A549 (cell line): ENCODE data around the gene LMNA. TPM values are rescaled to one million over a fixed set of nuclear protein-coding genes. Genes with fewer than 3 reads are reported as not detected.

Source experiments
- ATAC-seq, 2 experiments: fragments of 200-7000 bp in 1 of 2; fragments of >200 bp in 1 of 2; cut with Nextera tagmentation in 1 of 2; cut with Tn5 transposase in 1 of 2; 3 replicates each; pipeline versions ENCODE4 v1.8.0 to v1.9.1; 2018 to 2020; ENCODE audit warnings: mild to moderate bottlenecking in 1 of 2, moderate library complexity in 1 of 2
- CTCF ChIA-PET: fragments of 300-600 bp; sonication (Branson Sonifier 250); formaldehyde crosslinking; extraction: SDS; loops from one replicate; lab custom pipeline; 2021; ENCODE audit warnings: antibody characterized with exemption, inconsistent platforms; lab: Yijun Ruan, JAX
- POLR2A ChIA-PET: fragments of 350-600 bp; formaldehyde crosslinking; extraction: SDS; loops from one replicate; lab custom pipeline; 2021; ENCODE audit warnings: antibody characterized with exemption, inconsistent platforms; lab: Yijun Ruan, JAX
- DNase-seq, 2 experiments: peaks; one replicate each; pipeline versions ENCODE4 v3.0.0 to v3.0.0-alpha.2; 2011 to 2016; ENCODE audit warnings: low read depth in 1 of 2, low spot score in 1 of 2
- FAIRE-seq: peaks from 2 replicates; lab custom pipeline; 2011; peaks lifted over from hg19 to GRCh38; lab: Jason Lieb, UNC
- H3K27ac ChIP-seq, 2 experiments: fragments of >200 bp; sonication (Bioruptor Twin); formaldehyde crosslinking; 3 replicates each; pipeline ENCODE4 v1.5.1; 2016 to 2017
- H3K4me1 ChIP-seq: fragments of >200 bp; sonication (Bioruptor Twin); formaldehyde crosslinking; 3 replicates; pipeline ENCODE4 v1.6.1; 2016
- H3K4me2 ChIP-seq: fragments of >200 bp; sonication (Bioruptor Twin); formaldehyde crosslinking; 3 replicates; pipeline ENCODE4 v1.6.1; 2016
- H3K4me3 ChIP-seq: fragments of >200 bp; sonication (Bioruptor Twin); formaldehyde crosslinking; 3 replicates; pipeline ENCODE4 v1.5.1; 2016
- H3K9me3 ChIP-seq: fragments of >200 bp; sonication (Bioruptor Twin); formaldehyde crosslinking; 3 replicates; pipeline ENCODE4 v1.6.1; 2016
- CBX8 ChIP-seq: fragments of 200-600 bp; sonication (generic); IDR thresholded peaks from 2 replicates; pipeline ENCODE4 v1.6.1; 2016
- CHD4 ChIP-seq: fragments of 200-600 bp; sonication (generic); IDR thresholded peaks from 2 replicates; pipeline ENCODE4 v1.6.1; 2016; ENCODE audit warnings: antibody characterized with exemption, mild to moderate bottlenecking, borderline replicate concordance
- EHMT2 ChIP-seq: fragments of 200-600 bp; sonication (generic); IDR thresholded peaks from 2 replicates; pipeline ENCODE4 v1.6.1; 2016; ENCODE audit warnings: antibody characterized with exemption, low read depth, mild to moderate bottlenecking, moderate library complexity
- ESRRA ChIP-seq: fragments of 150-350 bp; IDR thresholded peaks from 2 replicates; pipeline ENCODE4 v1.6.1; 2014; ENCODE audit warnings: mild to moderate bottlenecking, low read length, borderline replicate concordance
- FOSL2 ChIP-seq, 2 experiments: fragments of 450-650 bp in 1 of 2; fragments of >200 bp in 1 of 2; sonication (Bioruptor Twin) in 1 of 2; formaldehyde crosslinking; IDR thresholded peaks; 2 replicates each; pipeline versions ENCODE4 v1.5.0 to v1.6.1; 2016 to 2020; ENCODE audit warnings: mild to moderate bottlenecking in 1 of 2, moderate library complexity in 1 of 2
- GATA3 ChIP-seq: IDR thresholded peaks from 2 replicates; pipeline ENCODE4 v1.6.1; 2012; ENCODE audit warnings: borderline replicate concordance
- HDAC2 ChIP-seq: fragments of 200-600 bp; sonication (generic); IDR thresholded peaks from 2 replicates; pipeline ENCODE4 v1.6.1; 2016
- HEYL ChIP-seq: fragments of 250-450 bp; sonication (Bioruptor Pico); IDR thresholded peaks from 2 replicates; pipeline ENCODE4 v1.8.0; 2021; ENCODE audit warnings: mild to moderate bottlenecking, moderate library complexity
- HOXB13 ChIP-seq: fragments of 250-450 bp; sonication (Bioruptor Pico); IDR thresholded peaks from 2 replicates; pipeline ENCODE4 v1.5.0; 2020; ENCODE audit warnings: low read depth, mild to moderate bottlenecking, moderate library complexity
- JUN ChIP-seq, 2 experiments: fragments of >200 bp; sonication (Bioruptor Twin); formaldehyde crosslinking; IDR thresholded peaks; 2 replicates in 1 of 2; 3 replicates in 1 of 2; pipeline ENCODE4 v1.6.1; 2016 to 2017
- KDM1A ChIP-seq: fragments of 200-600 bp; sonication (generic); IDR thresholded peaks from 2 replicates; pipeline ENCODE4 v1.6.1; 2016; ENCODE audit warnings: low read depth, mild to moderate bottlenecking
- NFE2L2 ChIP-seq: fragments of 150-350 bp; conservative IDR thresholded peaks from 2 replicates; pipeline ENCODE4 v1.6.1; 2014; ENCODE audit warnings: low read length
- NPAS2 ChIP-seq: fragments of 250-450 bp; sonication (Bioruptor Pico); IDR thresholded peaks from 2 replicates; pipeline ENCODE4 v1.8.0; 2022; ENCODE audit warnings: mild to moderate bottlenecking, moderate library complexity, borderline replicate concordance
- RAD21 ChIP-seq, 2 experiments: fragments of >200 bp in 1 of 2; sonication (Bioruptor Twin) in 1 of 2; formaldehyde crosslinking in 1 of 2; IDR thresholded peaks in 1 of 2; conservative IDR thresholded peaks in 1 of 2; 2 replicates in 1 of 2; 3 replicates in 1 of 2; pipeline ENCODE4 v1.6.1; 2012 to 2018; ENCODE audit warnings: inconsistent platforms in 1 of 2
- RFX5 ChIP-seq: fragments of 450-650 bp; IDR thresholded peaks from 2 replicates; pipeline ENCODE4 v1.7.1; 2014; ENCODE audit warnings: antibody characterized with exemption, mild to moderate bottlenecking, moderate library complexity
- SREBF2 ChIP-seq: fragments of 450-650 bp; IDR thresholded peaks from 2 replicates; pipeline ENCODE4 v1.6.1; 2014; ENCODE audit warnings: mild to moderate bottlenecking, moderate library complexity
- ZFP36 ChIP-seq: fragments of 450-650 bp; IDR thresholded peaks from 2 replicates; pipeline ENCODE4 v1.6.1; 2014; ENCODE audit warnings: borderline replicate concordance; ENCODE audit not compliant: partially characterized antibody
- ZSCAN20 ChIP-seq: fragments of 250-450 bp; sonication (Bioruptor Pico); IDR thresholded peaks from 2 replicates; pipeline ENCODE4 v1.8.0; 2022; ENCODE audit warnings: mild to moderate bottlenecking, moderate library complexity
- WGBS: methylation state at CpG from one replicate; pipeline ENCODE4 v1.1.6; 2017; ENCODE audit errors: missing lambda C conversion rate; 5-methylcytosine and 5-hydroxymethylcytosine counted together
- polyA plus RNA-seq, 4 experiments: library from polyadenylated mRNA; depleted of rRNA in 3 of 4; stranded (reverse); fragments of >200 nt; fragmentation: RNase III in 1 of 4; extraction: RNeasy Plus Mini Kit Qiagen cat#74134 plus additional on column Dnase treatment in 1 of 4; gene quantifications; 2 replicates in 3 of 4; 3 replicates in 1 of 4; pipeline ENCODE4 v1.2.3, GENCODE V29; 2011 to 2017
- TF ChIP-seq, protein P1 (sequence below): fragments of 150-350 bp; IDR thresholded peaks from 2 replicates; pipeline ENCODE4 v1.6.1; 2014; ENCODE audit warnings: low read depth, mild to moderate bottlenecking, low read length
- TF ChIP-seq, protein P2 (sequence below): fragments of 250-450 bp; sonication (Bioruptor Pico); IDR thresholded peaks from 2 replicates; pipeline ENCODE4 v1.5.0; 2020; ENCODE audit warnings: low read depth, mild to moderate bottlenecking, moderate library complexity
- TF ChIP-seq, protein P3 (sequence below): fragments of >200 bp; sonication (Bioruptor Twin); formaldehyde crosslinking; IDR thresholded peaks from 2 replicates; pipeline ENCODE4 v1.6.1; 2016
- TF ChIP-seq, protein P4 (sequence below): IDR thresholded peaks from 2 replicates; pipeline ENCODE4 v1.6.1; 2012; ENCODE audit warnings: low read depth, borderline replicate concordance
- TF ChIP-seq, protein P5 (sequence below): fragments of 450-650 bp; IDR thresholded peaks from 2 replicates; pipeline ENCODE4 v1.6.1; 2014; ENCODE audit warnings: antibody characterized with exemption

LMNA gene
- polyA plus RNA-seq, 2 of the 4 experiments (the other 2 are of a cell fraction) = 214 to 286 TPM

DNA sequence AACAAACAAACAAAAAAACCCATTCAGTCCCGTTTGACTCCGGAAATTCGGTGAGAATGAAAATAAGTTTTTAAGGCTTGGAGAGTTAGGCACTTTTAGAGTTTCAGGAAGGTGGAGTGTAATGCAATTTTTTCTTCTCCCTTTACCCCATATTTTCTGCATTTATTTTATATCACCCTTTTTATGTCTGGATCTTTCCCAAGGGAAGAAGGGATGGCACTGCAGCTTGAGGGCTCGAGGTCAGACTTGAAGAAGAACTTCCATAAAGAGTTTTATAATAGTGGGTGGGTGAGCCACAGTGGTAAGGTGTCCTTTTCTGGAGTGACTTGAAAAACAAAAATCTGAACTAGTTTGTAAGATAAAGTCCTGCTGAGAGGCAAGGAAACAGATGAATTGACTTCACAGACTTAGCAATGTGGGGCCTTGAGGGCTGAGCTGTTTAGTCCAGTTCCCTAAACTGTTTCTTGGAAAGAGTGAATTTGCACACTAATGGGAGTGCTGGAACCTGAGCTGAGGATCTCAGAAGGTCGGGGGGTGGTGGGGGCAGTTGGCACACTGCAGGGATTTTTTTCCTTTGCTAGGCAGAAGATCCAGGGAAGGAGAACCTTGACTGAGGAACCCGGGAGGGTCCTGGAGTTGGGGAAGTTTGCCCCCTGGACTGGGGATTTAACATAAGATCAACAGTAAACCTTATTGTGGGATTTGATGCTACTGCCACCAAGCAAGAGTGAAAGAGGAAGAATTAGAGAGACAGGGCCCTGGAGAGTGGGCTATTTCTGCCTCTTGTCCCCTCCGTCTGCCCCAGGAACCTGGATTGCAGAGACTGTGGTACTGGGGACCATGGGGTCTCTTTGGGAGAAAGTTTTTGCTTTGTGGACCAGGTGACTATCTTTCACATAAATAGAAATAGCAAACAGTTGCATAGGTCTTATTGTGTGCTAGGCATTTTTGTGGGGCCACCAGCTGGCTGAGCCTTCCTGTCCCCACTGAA lies 30.4 kb upstream of the LMNA start:
- CTCF ChIA-PET = interaction anchor here (2.1 to 29.4 kb wide), 4 partner anchors 12 to 141 kb away, joined by 5 to 2239 read pairs (median 28); partner anchors contain the start of genes LMNA and SEMA4A
- no peak overlapping the region for H3K27ac ChIP-seq
- H3K4me3 ChIP-seq = no peak overlapping the region
- no peak for DNase-seq
- 88% methylated on average over 6 of the region's 7 CpGs for WGBS
- peak overlapping the region; percentile 100; the same call in 1 of the 3 replicates for H3K4me2 ChIP-seq
- no peaks in the 10 kb centered on the region for H3K9me3 ChIP-seq
- H3K4me1 ChIP-seq = peaks cover 29% of the 10 kb centered on the region
- no peak for ATAC-seq
- TF ChIP-seq KDM1A = peak; percentile 84; the same call in 1 of the 2 replicates
- TF ChIP-seq HDAC2 = peak; percentile 19; the same call in 1 of the 2 replicates
- no peak for TF ChIP-seq RFX5
- no peak for TF ChIP-seq FOSL2 (IDR thresholded peaks at IDR 0.05)
- TF ChIP-seq FOSL2 (CRISPR knock-in tag; IDR thresholded peaks at IDR 0.05) = no peak
- TF ChIP-seq, all 56 proteins: peak for 2
- POLR2A ChIA-PET = no interaction called here
- FAIRE-seq = no peak

DNA sequence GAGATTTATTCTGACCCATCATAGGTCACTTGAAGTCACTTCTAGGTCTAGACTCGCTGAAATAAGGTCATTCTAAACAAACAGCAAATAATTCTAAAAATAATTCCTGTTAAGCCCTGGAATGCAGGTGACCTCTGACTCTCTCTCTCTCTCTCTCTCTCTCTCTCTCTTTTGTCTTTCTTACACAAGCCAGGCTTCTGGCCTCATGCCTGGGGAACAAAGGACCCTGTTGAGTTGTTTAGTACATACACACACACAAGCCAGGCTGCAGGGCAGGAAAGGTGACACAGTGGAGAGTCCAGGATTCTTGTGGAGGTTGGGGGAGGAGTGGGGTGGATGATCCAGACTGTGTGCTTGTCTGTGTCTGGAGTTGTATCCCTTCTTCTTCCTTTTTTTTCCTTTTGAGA lies 28.3 kb upstream of the LMNA start:
- H3K9me3 ChIP-seq = no peaks in the 10 kb centered on the region
- ChIA-PET POLR2A (no interaction called here), CTCF (interaction anchor here (0.6 to 29.4 kb wide), 9 partner anchors 10 to 1460 kb away, joined by 3 to 2239 read pairs (median 4); partner anchors contain the start of genes LMNA, PMF1, SEMA4A and SLC25A44)
- peak overlapping the region; percentile 46 for H3K4me2 ChIP-seq
- no peak for FAIRE-seq
- H3K27ac ChIP-seq = peak overlapping the region; percentile 10 to 12; a peak in 3 of 6 replicates
- DNase-seq = peak in 1 of 2 experiments; percentile 67
- WGBS = 8% methylated on average over 1 of the region's 1 CpG
- H3K4me1 ChIP-seq = peaks cover 23% of the 10 kb centered on the region
- no peak overlapping the region for H3K4me3 ChIP-seq
- ATAC-seq = no peak
- TF ChIP-seq NPAS2 (CRISPR knock-in tag) (no peak), GATA3 (peak; percentile 34; the same call in 1 of the 2 replicates), FOSL2 (IDR thresholded peaks at IDR 0.05) (no peak), FOSL2 (CRISPR knock-in tag; IDR thresholded peaks at IDR 0.05) (peak; percentile 57; the same call in 1 of the 2 replicates), ZSCAN20 (CRISPR knock-in tag) (0 out of 2 replicates have a peak, but pooled peaks have one; percentile 75)

DNA sequence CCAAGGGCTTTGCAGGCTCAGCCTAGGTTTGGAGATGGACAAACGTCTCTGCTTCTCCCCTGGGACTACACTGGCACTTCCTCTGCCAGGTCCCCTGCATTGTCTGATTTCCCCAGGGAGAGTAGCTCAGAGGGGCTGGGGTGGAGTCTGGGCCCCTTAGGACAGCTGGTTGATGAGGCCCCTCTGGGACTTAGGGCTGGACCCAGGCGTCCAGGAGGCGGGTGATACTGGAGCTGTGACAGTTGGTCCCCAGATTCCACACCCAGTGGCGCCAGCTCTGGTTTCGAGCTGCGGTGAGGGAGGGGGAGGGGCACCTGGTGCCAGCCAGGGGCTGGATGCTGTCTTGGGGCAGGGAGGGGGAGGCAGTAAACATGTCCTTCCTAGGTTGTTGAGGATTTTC lies 24.8 kb upstream of the LMNA start:
- DNase-seq = no peak
- no peak overlapping the region for H3K4me3 ChIP-seq
- H3K27ac ChIP-seq = no peak overlapping the region
- ChIA-PET POLR2A (no interaction called here), CTCF (interaction anchor here (0.6 to 29.4 kb wide), 24 partner anchors 10 to 195 kb away, joined by 3 to 2239 read pairs (median 4); partner anchors contain the start of genes LMNA, SEMA4A, SLC25A44 and TMEM79)
- no peak for TF ChIP-seq RAD21 (conservative IDR thresholded peaks at IDR 0.05 in 1 of 2, IDR thresholded peaks at IDR 0.05 in 1 of 2)
- TF ChIP-seq JUN (IDR thresholded peaks at IDR 0.05) = no peak
- TF ChIP-seq, protein P1, sequence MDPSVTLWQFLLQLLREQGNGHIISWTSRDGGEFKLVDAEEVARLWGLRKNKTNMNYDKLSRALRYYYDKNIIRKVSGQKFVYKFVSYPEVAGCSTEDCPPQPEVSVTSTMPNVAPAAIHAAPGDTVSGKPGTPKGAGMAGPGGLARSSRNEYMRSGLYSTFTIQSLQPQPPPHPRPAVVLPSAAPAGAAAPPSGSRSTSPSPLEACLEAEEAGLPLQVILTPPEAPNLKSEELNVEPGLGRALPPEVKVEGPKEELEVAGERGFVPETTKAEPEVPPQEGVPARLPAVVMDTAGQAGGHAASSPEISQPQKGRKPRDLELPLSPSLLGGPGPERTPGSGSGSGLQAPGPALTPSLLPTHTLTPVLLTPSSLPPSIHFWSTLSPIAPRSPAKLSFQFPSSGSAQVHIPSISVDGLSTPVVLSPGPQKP = no peak
- no peak for TF ChIP-seq SREBF2
- no peak for TF ChIP-seq HEYL
- no peak for TF ChIP-seq EHMT2
- no peak for TF ChIP-seq CHD4
- TF ChIP-seq, protein P2, sequence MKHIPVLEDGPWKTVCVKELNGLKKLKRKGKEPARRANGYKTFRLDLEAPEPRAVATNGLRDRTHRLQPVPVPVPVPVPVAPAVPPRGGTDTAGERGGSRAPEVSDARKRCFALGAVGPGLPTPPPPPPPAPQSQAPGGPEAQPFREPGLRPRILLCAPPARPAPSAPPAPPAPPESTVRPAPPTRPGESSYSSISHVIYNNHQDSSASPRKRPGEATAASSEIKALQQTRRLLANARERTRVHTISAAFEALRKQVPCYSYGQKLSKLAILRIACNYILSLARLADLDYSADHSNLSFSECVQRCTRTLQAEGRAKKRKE (CRISPR knock-in tag) = no peak
- TF ChIP-seq, protein P3, sequence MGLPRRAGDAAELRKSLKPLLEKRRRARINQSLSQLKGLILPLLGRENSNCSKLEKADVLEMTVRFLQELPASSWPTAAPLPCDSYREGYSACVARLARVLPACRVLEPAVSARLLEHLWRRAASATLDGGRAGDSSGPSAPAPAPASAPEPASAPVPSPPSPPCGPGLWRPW = no peak
- no peak for TF ChIP-seq CBX8
- TF ChIP-seq ESRRA = no peak
- TF ChIP-seq NPAS2 (CRISPR knock-in tag) = no peak
- no peak for TF ChIP-seq ZFP36
- TF ChIP-seq HOXB13 (CRISPR knock-in tag) = no peak
- TF ChIP-seq, protein P4, sequence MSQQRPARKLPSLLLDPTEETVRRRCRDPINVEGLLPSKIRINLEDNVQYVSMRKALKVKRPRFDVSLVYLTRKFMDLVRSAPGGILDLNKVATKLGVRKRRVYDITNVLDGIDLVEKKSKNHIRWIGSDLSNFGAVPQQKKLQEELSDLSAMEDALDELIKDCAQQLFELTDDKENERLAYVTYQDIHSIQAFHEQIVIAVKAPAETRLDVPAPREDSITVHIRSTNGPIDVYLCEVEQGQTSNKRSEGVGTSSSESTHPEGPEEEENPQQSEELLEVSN = no peak
- TF ChIP-seq, protein P5, sequence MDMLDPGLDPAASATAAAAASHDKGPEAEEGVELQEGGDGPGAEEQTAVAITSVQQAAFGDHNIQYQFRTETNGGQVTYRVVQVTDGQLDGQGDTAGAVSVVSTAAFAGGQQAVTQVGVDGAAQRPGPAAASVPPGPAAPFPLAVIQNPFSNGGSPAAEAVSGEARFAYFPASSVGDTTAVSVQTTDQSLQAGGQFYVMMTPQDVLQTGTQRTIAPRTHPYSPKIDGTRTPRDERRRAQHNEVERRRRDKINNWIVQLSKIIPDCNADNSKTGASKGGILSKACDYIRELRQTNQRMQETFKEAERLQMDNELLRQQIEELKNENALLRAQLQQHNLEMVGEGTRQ = no peak
- no peak for TF ChIP-seq NFE2L2
- FAIRE-seq = no peak
- WGBS = 36% methylated on average over 2 of the region's 6 CpGs
- H3K4me2 ChIP-seq = no peak overlapping the region
- H3K4me1 ChIP-seq = peaks cover 18% of the 10 kb centered on the region
- no peak for ATAC-seq
- no peaks in the 10 kb centered on the region for H3K9me3 ChIP-seq
